ENCODE results near the gene ST7L.

DNA sequence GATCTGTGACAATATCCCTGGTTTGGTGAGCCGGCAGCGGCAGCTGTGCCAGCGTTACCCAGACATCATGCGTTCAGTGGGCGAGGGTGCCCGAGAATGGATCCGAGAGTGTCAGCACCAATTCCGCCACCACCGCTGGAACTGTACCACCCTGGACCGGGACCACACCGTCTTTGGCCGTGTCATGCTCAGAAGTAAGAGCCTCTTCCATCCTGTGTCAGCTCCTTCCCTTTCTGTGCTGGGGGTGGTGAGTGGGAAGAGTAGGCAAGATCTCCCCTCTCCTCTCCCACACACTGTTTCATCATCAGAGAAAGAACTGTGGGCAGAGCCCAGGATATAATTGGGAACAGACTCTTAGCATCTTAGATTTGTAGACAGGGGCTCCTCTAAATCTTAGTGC is 104.0 kb downstream of the ST7L start:
- TF ChIP-seq, protein P1, sequence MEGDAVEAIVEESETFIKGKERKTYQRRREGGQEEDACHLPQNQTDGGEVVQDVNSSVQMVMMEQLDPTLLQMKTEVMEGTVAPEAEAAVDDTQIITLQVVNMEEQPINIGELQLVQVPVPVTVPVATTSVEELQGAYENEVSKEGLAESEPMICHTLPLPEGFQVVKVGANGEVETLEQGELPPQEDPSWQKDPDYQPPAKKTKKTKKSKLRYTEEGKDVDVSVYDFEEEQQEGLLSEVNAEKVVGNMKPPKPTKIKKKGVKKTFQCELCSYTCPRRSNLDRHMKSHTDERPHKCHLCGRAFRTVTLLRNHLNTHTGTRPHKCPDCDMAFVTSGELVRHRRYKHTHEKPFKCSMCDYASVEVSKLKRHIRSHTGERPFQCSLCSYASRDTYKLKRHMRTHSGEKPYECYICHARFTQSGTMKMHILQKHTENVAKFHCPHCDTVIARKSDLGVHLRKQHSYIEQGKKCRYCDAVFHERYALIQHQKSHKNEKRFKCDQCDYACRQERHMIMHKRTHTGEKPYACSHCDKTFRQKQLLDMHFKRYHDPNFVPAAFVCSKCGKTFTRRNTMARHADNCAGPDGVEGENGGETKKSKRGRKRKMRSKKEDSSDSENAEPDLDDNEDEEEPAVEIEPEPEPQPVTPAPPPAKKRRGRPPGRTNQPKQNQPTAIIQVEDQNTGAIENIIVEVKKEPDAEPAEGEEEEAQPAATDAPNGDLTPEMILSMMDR (IDR thresholded peaks at IDR 0.05), result no peak
- no peak for TF ChIP-seq POLR2A (IDR thresholded peaks at IDR 0.05)
